ENCODE results near the gene GLTPD2. TPM values are rescaled to one million over a fixed set of nuclear protein-coding genes. Genes with fewer than 3 reads are reported as not detected.

GLTPD2 gene
- total and polyA plus RNA-seq, 10 of the 15 experiments (the other 5 are each of a cell fraction or from before 2014, with no cell fraction given) = 0.16 to 0.34 TPM; not detected in 8

DNA sequence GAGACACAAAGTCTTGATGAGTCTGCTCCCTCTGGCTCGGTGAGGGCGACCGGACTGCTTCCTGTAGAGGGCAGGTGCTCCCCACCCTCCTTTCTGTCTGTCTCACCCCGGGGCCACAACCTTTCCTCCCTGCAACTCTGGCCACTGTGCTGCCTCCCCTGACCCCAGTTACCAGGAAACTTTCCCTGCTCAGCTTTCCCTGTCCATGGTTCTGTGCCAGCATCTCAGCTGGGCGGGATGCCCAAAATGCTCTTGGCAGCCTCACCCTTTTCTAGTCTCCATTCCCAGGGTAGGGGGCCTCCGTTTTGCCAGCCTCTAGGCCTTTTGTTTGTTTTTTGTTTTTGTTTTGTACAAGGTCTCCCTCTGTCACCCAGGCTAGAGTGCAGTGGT, 19.6 kb downstream of the GLTPD2 start:
- Histone ChIP-seq H3K4me3 (no peak overlapping the region), H4K20me1 (ENCODE audit: control insufficient read depth, insufficient read depth) (no peaks in the 10 kb centered on the region), H3K27ac (ENCODE audit: control insufficient read depth, insufficient read depth) (no peak overlapping the region), H2AFZ (ENCODE audit: control insufficient read depth, low read depth, low read length) (no peak overlapping the region), H3K9ac (ENCODE audit: control insufficient read depth, insufficient read depth, low read length) (no peak overlapping the region), H3K79me2 (ENCODE audit: control insufficient read depth, insufficient read depth, low read length) (no peaks in the 10 kb centered on the region), H3K4me1 (ENCODE audit: control insufficient read depth, insufficient read depth, low read length) (peaks cover 4% of the 10 kb centered on the region), H3K27me3 (replicated peaks in 1 of 2; ENCODE audit: control insufficient read depth in 2 of 2, insufficient read depth in 2 of 2, low read length in 1 of 2) (no peaks in the 10 kb centered on the region), H3K36me3 (ENCODE audit: control insufficient read depth in 2 of 2, insufficient read depth in 2 of 2, low read length in 1 of 2) (no peaks in the 10 kb centered on the region), H3K9me3 (replicated peaks; ENCODE audit: control insufficient read depth, insufficient read depth, low read length) (no peaks in the 10 kb centered on the region), H3K4me2 (ENCODE audit: control insufficient read depth, insufficient read depth) (no peak overlapping the region)
- FAIRE-seq (no peak), DNase-seq (ENCODE audit: low read depth, low spot score) (no peak), ATAC-seq (no peak)
- no TSS peak for BruUV-seq (replicated peaks)
- intact Hi-C loops (cut with micrococcal nuclease; ENCODE audit: unreplicated experiment) = no loop called here
- SMC1A ChIA-PET (ENCODE audit: uncharacterized antibody, unreplicated experiment) = interaction anchor here (1.2 kb wide), 1 partner anchor 18 kb away, joined by 3 read pairs; no protein-coding TSS in a partner anchor
- no peak for TF ChIP-seq CBX3 (IDR thresholded peaks at IDR 0.05; ENCODE audit: borderline replicate concordance, low read depth)
- in situ Hi-C loops (cut with MboI) = no loop called here
- 67% methylated on average over 6 of the region's 6 CpGs for WGBS (ENCODE audit: insufficient coverage, insufficient replicate concordance, low lambda C conversion rate, missing lambda C conversion rate)
- RAD21 ChIA-PET (ENCODE audit: unreplicated experiment) = no interaction called here
- CTCF ChIA-PET = no interaction called here
- POLR2A ChIA-PET = no interaction called here

DNA sequence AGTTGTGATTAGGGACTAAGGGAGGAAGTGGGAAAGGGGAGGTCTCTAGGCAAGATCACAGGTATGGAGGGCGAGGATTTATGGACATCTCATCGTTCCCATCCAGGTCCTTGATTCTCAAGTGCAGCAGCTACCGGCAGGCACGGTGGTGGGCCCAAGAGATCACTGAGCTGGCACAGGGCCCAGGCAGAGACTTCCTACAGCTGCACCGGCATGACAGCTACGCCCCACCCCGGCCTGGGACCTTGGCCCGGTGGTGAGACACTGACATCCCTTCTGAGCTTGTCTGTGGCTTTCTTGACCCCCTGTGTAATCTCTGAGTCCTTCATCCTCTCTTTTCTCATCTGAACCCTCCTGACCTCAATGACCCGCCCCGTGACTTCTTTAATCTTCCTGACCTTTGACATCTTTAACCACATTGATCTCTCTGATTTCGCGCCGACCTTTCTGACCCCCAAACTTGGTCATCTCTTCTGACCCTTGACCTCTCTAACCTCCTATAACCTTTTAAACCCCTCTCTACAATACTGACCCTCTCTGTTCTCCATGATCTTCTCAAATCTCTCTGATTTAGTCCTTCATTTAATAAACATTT, 22.0 kb downstream of the GLTPD2 start:
- RAD21 ChIA-PET (ENCODE audit: unreplicated experiment) = no interaction called here
- Histone ChIP-seq H3K36me3 (ENCODE audit: control insufficient read depth in 2 of 2, insufficient read depth in 2 of 2, low read length in 1 of 2) (no peaks in the 10 kb centered on the region), H3K79me2 (ENCODE audit: control insufficient read depth, insufficient read depth, low read length) (no peaks in the 10 kb centered on the region), H3K4me3 (no peak overlapping the region), H3K27ac (ENCODE audit: control insufficient read depth, insufficient read depth) (no peak overlapping the region), H3K4me1 (ENCODE audit: control insufficient read depth, insufficient read depth, low read length) (peaks cover 4% of the 10 kb centered on the region), H3K9me3 (replicated peaks; ENCODE audit: control insufficient read depth, insufficient read depth, low read length) (no peaks in the 10 kb centered on the region), H3K4me2 (ENCODE audit: control insufficient read depth, insufficient read depth) (no peak overlapping the region), H2AFZ (ENCODE audit: control insufficient read depth, low read depth, low read length) (no peak overlapping the region), H3K27me3 (replicated peaks in 1 of 2; ENCODE audit: control insufficient read depth in 2 of 2, insufficient read depth in 2 of 2, low read length in 1 of 2) (no peaks in the 10 kb centered on the region), H3K9ac (ENCODE audit: control insufficient read depth, insufficient read depth, low read length) (no peak overlapping the region), H4K20me1 (ENCODE audit: control insufficient read depth, insufficient read depth) (no peaks in the 10 kb centered on the region)
- POLR2A ChIA-PET = no interaction called here
- 80% methylated on average over 13 of the region's 13 CpGs for WGBS (ENCODE audit: insufficient coverage, insufficient replicate concordance, low lambda C conversion rate, missing lambda C conversion rate)
- no peak for FAIRE-seq
- CTCF ChIA-PET = no interaction called here
- intact Hi-C loops (cut with micrococcal nuclease; ENCODE audit: unreplicated experiment) = no loop called here
- SMC1A ChIA-PET (ENCODE audit: uncharacterized antibody, unreplicated experiment) = no interaction called here
- DNase-seq (ENCODE audit: low read depth, low spot score) = no peak
- no TSS peak for BruUV-seq (replicated peaks)
- no peak for TF ChIP-seq SRF (IDR thresholded peaks at IDR 0.05; ENCODE audit: low read depth in 2 of 2, low read length in 2 of 2)
- TF ChIP-seq NR2C2 (IDR thresholded peaks at IDR 0.05; ENCODE audit: borderline replicate concordance, control insufficient read depth, insufficient read length, low read depth) = no peak
- no peak for TF ChIP-seq NFYA (IDR thresholded peaks at IDR 0.05; ENCODE audit: borderline replicate concordance, low read depth, low read length)
- no peak for TF ChIP-seq IRF4 (IDR thresholded peaks at IDR 0.05; ENCODE audit: low read depth, low read length)
- TF ChIP-seq NFXL1 (IDR thresholded peaks at IDR 0.05; ENCODE audit: borderline replicate concordance) = no peak
- no peak for TF ChIP-seq TCF7 (IDR thresholded peaks at IDR 0.05; ENCODE audit: borderline replicate concordance)
- TF ChIP-seq MYB (IDR thresholded peaks at IDR 0.05; ENCODE audit: borderline replicate concordance, low read depth, low read length) = no peak
- no peak for TF ChIP-seq HDGF (IDR thresholded peaks at IDR 0.05)
- no peak for TF ChIP-seq CEBPB (IDR thresholded peaks at IDR 0.05; ENCODE audit: borderline replicate concordance in 1 of 2, low read depth in 2 of 2, low read length in 2 of 2)
- TF ChIP-seq, protein P1, sequence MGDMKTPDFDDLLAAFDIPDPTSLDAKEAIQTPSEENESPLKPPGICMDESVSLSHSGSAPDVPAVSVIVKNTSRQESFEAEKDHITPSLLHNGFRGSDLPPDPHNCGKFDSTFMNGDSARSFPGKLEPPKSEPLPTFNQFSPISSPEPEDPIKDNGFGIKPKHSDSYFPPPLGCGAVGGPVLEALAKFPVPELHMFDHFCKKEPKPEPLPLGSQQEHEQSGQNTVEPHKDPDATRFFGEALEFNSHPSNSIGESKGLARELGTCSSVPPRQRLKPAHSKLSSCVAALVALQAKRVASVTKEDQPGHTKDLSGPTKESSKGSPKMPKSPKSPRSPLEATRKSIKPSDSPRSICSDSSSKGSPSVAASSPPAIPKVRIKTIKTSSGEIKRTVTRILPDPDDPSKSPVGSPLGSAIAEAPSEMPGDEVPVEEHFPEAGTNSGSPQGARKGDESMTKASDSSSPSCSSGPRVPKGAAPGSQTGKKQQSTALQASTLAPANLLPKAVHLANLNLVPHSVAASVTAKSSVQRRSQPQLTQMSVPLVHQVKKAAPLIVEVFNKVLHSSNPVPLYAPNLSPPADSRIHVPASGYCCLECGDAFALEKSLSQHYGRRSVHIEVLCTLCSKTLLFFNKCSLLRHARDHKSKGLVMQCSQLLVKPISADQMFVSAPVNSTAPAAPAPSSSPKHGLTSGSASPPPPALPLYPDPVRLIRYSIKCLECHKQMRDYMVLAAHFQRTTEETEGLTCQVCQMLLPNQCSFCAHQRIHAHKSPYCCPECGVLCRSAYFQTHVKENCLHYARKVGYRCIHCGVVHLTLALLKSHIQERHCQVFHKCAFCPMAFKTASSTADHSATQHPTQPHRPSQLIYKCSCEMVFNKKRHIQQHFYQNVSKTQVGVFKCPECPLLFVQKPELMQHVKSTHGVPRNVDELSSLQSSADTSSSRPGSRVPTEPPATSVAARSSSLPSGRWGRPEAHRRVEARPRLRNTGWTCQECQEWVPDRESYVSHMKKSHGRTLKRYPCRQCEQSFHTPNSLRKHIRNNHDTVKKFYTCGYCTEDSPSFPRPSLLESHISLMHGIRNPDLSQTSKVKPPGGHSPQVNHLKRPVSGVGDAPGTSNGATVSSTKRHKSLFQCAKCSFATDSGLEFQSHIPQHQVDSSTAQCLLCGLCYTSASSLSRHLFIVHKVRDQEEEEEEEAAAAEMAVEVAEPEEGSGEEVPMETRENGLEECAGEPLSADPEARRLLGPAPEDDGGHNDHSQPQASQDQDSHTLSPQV (IDR thresholded peaks at IDR 0.05) = no peak
- no peak for TF ChIP-seq RAD51 (IDR thresholded peaks at IDR 0.05)
- no peak for TF ChIP-seq MTA3 (IDR thresholded peaks at IDR 0.05; ENCODE audit: borderline replicate concordance, low read length)
- no peak for TF ChIP-seq TARDBP (IDR thresholded peaks at IDR 0.05; ENCODE audit: borderline replicate concordance)
- no peak for TF ChIP-seq LARP7 (IDR thresholded peaks at IDR 0.05)
- TF ChIP-seq RFX5 (IDR thresholded peaks at IDR 0.05; ENCODE audit: low read depth, low read length) = no peak
- no peak for ATAC-seq
- in situ Hi-C loops (cut with MboI) = no loop called here
